ENCODE results near the gene PDGFRB. TPM values are rescaled to one million over a fixed set of nuclear protein-coding genes. Genes with fewer than 3 reads are reported as not detected.

Gene PDGFRB
- total and polyA plus RNA-seq, 9 of the 15 experiments (the other 6 are each of a cell fraction or from before 2014, with no cell fraction given): 0.01 to 1.5 (median 0.09) TPM; not detected in 3

DNA sequence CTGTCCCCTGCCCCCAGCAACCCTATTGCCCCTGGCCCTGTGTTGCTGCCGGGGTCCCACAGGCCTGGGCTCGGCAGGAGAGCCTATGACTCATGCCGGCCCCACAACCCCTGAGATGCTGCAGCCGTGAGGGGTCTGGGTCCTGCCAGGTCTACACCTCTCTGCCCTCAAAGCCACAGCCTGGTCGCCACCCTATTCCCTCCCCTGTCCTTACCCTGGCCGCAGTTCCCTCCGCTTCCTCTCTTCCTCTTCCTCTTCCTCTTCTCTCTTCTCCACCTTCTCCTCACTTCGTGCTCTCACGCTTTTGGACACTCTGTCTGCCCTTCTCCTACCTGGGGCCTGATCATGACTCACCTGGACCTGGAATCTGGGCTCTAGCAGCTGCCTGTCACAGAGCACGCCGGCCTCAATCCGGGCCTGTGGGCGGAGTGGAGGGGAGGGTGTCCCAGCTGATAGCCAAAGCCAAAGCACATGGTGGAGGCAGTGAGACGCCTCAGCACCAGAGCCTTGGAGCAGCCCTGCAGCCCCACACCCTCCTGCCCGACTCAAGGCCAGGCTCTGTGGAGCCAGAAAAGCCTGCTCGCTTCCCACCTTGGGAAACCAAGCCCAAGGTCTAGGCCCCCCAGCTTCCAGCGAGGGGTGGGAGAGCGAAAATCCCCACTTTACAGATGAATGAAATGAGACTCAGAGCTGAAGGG lies 42.4 kb downstream of the PDGFRB start:
- no peaks in the 10 kb centered on the region for H3K27me3 ChIP-seq (ENCODE audit: control insufficient read depth in 2 of 2, insufficient read depth in 2 of 2, low read length in 2 of 2)
- no peak overlapping the region for H3K4me3 ChIP-seq
- no TSS peak for BruUV-seq (replicated peaks)
- H3K9me1 ChIP-seq (ENCODE audit: control insufficient read depth, insufficient read depth, low read length): no peaks in the 10 kb centered on the region
- DNase-seq (ENCODE audit: extremely low read depth in 1 of 4, low spot score in 3 of 4) (peak; percentile 47 to 65 (median 53)), ATAC-seq (peak; percentile 24), FAIRE-seq (no peak)
- ChIA-PET POLR2A (interaction anchor here (0.9 to 1.3 kb wide), 2 partner anchors 12 to 14 kb away, joined by 3 to 5 read pairs; no protein-coding TSS in a partner anchor), CTCF (ENCODE audit: low intra/inter-chr PET ratio) (no interaction called here)
- WGBS (ENCODE audit: insufficient coverage, low coverage, missing lambda C conversion rate): 53% methylated on average over 17 of the region's 18 CpGs
- H3K79me2 ChIP-seq (ENCODE audit: control insufficient read depth, insufficient read depth, low read length): no peaks in the 10 kb centered on the region
- no peak overlapping the region for H3K27ac ChIP-seq (ENCODE audit: extremely low read depth, low read depth, low read length)
- peaks cover 21 to 43% of the 10 kb centered on the region in 2 experiments; a peak in 4 of 5 replicates for H3K4me1 ChIP-seq (replicated peaks in 1 of 2; ENCODE audit: control insufficient read depth in 2 of 2, insufficient read depth in 2 of 2, low read length in 2 of 2)
- peak overlapping the region in 1 of 2 experiments; percentile 76; a peak in 2 of 4 replicates for H3K9ac ChIP-seq (ENCODE audit: insufficient read depth in 1 of 2, low read depth in 2 of 2, low read length in 2 of 2)
- no peak overlapping the region for H3K4me2 ChIP-seq (ENCODE audit: insufficient read depth, low read length)
- intact Hi-C loops (cut with micrococcal nuclease) (loop anchor here (10.0 kb wide), 1 partner anchor 88 kb away; no protein-coding TSS in a partner anchor), in situ Hi-C loops (cut with MboI) (no loop called here)
- no peaks in the 10 kb centered on the region for H4K20me1 ChIP-seq (replicated peaks; ENCODE audit: control insufficient read depth, insufficient read depth, low read length)
- no peaks in the 10 kb centered on the region for H3K36me3 ChIP-seq (ENCODE audit: control insufficient read depth, insufficient read depth, low read length)
- no peaks in the 10 kb centered on the region for H3K9me3 ChIP-seq (replicated peaks; ENCODE audit: control insufficient read depth, insufficient read depth, low read depth, low read length)
- H2AFZ ChIP-seq (ENCODE audit: low read depth, low read length): peak overlapping the region; percentile 22; the same call in 1 of the 2 replicates
- TF ChIP-seq, protein P1, sequence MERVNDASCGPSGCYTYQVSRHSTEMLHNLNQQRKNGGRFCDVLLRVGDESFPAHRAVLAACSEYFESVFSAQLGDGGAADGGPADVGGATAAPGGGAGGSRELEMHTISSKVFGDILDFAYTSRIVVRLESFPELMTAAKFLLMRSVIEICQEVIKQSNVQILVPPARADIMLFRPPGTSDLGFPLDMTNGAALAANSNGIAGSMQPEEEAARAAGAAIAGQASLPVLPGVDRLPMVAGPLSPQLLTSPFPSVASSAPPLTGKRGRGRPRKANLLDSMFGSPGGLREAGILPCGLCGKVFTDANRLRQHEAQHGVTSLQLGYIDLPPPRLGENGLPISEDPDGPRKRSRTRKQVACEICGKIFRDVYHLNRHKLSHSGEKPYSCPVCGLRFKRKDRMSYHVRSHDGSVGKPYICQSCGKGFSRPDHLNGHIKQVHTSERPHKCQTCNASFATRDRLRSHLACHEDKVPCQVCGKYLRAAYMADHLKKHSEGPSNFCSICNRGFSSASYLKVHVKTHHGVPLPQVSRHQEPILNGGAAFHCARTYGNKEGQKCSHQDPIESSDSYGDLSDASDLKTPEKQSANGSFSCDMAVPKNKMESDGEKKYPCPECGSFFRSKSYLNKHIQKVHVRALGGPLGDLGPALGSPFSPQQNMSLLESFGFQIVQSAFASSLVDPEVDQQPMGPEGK (CRISPR knock-in tag; IDR thresholded peaks at IDR 0.05; ENCODE audit: borderline replicate concordance): no peak
- TF ChIP-seq, protein P2, sequence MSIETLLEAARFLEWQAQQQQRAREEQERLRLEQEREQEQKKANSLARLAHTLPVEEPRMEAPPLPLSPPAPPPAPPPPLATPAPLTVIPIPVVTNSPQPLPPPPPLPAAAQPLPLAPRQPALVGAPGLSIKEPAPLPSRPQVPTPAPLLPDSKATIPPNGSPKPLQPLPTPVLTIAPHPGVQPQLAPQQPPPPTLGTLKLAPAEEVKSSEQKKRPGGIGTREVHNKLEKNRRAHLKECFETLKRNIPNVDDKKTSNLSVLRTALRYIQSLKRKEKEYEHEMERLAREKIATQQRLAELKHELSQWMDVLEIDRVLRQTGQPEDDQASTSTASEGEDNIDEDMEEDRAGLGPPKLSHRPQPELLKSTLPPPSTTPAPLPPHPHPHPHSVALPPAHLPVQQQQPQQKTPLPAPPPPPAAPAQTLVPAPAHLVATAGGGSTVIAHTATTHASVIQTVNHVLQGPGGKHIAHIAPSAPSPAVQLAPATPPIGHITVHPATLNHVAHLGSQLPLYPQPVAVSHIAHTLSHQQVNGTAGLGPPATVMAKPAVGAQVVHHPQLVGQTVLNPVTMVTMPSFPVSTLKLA (conservative IDR thresholded peaks at IDR 0.05): peak; percentile 28 to 58; a peak in 2 of 4 replicates
- TF ChIP-seq, protein P3, sequence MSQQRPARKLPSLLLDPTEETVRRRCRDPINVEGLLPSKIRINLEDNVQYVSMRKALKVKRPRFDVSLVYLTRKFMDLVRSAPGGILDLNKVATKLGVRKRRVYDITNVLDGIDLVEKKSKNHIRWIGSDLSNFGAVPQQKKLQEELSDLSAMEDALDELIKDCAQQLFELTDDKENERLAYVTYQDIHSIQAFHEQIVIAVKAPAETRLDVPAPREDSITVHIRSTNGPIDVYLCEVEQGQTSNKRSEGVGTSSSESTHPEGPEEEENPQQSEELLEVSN (IDR thresholded peaks at IDR 0.05; ENCODE audit: borderline replicate concordance in 1 of 2, extremely low read depth in 1 of 2, insufficient read depth in 1 of 2, insufficient read length in 1 of 2, low read depth in 1 of 2, low read length in 1 of 2, poor library complexity in 1 of 2, severe bottlenecking in 1 of 2): peak in 1 of 2 experiments; percentile 40
- TF ChIP-seq SREBF2 (CRISPR knock-in tag; IDR thresholded peaks at IDR 0.05) (no peak), TFAM (CRISPR knock-in tag; conservative IDR thresholded peaks at IDR 0.05) (no peak), HDAC6 (IDR thresholded peaks at IDR 0.05; ENCODE audit: low read depth, low read length) (no peak), PHF20 (IDR thresholded peaks at IDR 0.05; ENCODE audit: partially characterized antibody) (peak; percentile 25), TAF1 (IDR thresholded peaks at IDR 0.05; ENCODE audit: control insufficient read depth, extremely low read depth, insufficient read depth, low read length, severe bottlenecking) (no peak), FIP1L1 (IDR thresholded peaks at IDR 0.05; ENCODE audit: low read depth, low read length, poor library complexity, severe bottlenecking) (no peak), HDAC3 (IDR thresholded peaks at IDR 0.05; ENCODE audit: borderline replicate concordance, partially characterized antibody) (no peak), SMARCE1 (IDR thresholded peaks at IDR 0.05) (no peak), BCOR (IDR thresholded peaks at IDR 0.05) (no peak)
